GM12874 (cell line): ENCODE data around the gene ZC3H12D.

Experiments used
- TF ChIP-seq, protein P1 (sequence below): IDR thresholded peaks from 2 replicates; pipeline ENCODE4 v1.5.1; 2011; ENCODE audit warnings: low read depth, mild to moderate bottlenecking, control low read depth, low read length, moderate library complexity; ENCODE audit not compliant: insufficient read depth

ZC3H12D gene

DNA sequence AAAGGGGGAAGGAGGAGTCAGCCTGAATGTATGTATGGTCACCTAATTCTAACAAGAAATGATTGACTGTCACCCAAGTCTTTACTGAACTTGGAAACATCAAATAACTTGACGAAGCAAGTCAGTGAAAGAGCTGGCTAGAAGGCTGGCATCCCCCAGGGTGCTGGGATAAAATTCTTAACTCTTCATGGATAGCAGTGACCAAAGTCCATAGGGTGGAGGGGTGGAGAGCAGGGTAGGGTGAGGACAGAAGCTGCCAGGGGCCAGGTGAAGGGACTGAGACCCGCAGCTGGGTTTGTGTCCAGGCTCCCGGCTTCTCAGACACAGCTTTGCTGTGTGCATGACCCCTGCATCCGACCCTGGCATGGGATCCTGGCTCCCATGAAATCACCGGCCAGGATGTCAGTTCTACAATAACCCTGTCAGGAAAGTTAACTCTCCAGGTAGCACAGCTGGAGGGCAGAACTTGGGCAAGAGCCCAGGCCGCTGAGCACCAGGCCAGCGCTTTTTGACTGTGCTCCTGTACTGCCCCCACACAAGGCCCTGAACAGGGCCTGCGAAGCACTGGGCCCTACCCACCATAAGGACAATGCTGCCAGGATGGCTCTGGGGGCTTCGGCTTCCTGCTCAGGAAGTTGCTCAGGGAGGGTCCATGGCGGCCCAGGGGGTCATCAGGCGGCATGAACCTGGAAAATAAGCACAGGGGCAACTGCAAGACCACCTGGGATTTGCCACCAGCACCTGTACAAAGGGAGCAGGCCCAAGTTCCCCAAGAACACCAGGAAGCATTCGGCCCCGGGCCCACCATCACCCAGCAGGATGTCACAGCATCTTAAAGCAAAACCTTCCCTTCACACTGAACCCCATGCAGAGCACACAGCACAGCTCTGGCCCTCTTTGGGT, 32.5 kb downstream of the ZC3H12D start:
- TF ChIP-seq, protein P1, sequence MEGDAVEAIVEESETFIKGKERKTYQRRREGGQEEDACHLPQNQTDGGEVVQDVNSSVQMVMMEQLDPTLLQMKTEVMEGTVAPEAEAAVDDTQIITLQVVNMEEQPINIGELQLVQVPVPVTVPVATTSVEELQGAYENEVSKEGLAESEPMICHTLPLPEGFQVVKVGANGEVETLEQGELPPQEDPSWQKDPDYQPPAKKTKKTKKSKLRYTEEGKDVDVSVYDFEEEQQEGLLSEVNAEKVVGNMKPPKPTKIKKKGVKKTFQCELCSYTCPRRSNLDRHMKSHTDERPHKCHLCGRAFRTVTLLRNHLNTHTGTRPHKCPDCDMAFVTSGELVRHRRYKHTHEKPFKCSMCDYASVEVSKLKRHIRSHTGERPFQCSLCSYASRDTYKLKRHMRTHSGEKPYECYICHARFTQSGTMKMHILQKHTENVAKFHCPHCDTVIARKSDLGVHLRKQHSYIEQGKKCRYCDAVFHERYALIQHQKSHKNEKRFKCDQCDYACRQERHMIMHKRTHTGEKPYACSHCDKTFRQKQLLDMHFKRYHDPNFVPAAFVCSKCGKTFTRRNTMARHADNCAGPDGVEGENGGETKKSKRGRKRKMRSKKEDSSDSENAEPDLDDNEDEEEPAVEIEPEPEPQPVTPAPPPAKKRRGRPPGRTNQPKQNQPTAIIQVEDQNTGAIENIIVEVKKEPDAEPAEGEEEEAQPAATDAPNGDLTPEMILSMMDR, result no peak

DNA sequence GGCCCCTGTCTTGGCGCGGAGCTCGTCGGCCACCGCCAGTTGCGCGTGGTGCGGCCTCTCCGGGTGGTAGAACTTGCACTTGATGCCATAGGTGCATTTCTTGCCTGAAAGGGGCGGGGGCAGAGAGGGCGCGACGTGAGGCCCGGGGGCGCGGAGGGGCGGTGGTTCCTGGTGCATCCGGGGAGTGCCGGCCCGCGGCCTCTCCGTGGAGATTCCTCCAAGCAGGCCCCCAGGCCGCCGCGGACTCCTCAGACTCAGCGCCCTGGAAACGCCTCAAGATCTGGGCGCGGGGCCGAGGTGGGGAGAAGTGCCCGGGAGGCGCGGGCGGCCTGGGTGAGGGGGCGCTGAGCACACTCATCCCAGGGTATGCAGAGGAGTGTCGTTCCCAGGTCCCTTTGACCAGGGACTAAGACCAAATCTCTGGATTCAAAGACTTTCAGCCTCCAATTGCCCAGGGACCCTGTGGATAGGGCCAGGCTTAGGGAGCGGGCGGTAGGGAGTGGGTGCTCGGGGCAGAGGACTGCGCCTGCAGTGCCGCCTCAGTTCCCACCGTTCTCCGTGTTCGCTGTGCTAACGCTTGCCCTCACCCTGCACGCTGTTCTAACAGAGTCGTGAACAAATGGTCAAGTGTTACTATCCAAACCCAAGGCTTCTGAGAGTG, 33.3 kb downstream of the ZC3H12D start:
- TF ChIP-seq, protein P1, result no peak

DNA sequence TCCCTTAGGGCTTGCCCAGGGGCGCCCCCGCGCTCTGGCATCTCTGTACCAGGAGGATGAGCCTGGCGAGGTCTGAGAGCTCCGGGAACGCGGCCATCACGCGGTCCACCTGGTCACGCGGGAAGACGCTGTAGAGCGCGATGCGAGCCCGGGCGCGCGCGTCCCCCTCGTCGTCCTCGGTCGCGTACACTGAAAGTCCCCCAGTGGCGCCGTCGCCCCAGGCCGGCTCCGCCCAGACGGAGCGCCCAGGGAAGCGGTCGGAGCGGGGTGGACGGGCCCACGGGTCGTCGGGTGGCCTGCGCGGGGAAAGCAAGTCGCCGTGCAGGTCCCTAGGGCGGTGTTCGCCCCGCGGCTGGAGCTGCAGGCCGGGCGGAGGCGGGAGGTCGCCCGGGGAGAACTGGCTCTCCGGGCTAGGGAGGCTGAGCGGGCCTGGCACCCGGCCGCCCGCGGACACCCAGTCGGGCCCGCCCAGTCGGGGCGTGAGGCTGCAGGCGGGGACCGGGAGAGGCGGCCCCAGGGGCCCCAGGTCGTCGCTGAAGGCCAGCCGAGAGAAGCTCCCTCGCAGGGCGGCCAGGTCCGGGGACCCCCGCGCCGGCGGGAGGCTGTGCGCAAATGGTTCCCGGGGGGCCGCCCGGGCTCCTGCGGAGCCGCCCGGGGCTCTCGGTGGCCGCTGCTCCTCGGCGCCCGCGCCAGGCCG, 34.0 kb downstream of the ZC3H12D start:
- TF ChIP-seq, protein P1, result no peak

DNA sequence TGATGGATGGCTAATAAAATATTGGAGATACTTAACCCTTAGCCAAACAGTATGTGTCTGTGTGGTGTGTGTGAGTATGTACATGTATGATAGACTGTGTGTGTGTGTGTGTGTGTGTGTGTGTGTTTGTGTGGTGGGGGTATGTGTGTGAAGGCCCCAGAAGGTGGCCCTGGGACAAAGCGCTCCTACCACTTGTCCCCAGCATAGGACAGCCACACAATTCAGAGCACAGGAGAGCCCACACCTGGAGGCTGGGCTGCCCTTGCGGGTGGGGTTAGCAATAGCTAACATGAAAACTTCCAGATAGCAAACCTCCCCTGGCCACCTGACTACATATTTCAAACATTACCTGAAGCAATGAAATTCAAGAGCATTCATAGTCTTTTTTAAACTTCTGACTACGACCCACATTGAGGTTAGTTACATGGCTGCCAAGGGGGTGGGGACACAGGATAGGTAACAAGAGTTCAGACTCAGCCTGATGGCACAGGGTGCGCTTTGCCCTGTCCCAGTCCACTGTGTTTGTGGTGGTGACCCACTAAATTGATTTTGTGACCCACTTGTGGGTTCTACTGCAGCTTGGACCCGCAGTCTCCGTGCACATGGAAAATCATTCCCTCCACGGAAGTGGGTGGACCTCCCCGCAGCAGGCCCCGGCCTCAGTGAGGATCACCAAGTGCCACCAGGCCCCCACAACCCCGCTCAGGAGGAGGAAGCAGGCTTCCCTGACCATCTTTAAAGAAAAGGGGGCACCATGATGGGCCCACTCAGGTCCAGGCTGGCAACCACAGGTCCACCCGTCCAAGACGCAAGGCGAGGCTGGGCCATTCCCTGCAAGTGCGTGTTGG, 34.8 kb downstream of the ZC3H12D start:
- TF ChIP-seq, protein P1, result no peak

DNA sequence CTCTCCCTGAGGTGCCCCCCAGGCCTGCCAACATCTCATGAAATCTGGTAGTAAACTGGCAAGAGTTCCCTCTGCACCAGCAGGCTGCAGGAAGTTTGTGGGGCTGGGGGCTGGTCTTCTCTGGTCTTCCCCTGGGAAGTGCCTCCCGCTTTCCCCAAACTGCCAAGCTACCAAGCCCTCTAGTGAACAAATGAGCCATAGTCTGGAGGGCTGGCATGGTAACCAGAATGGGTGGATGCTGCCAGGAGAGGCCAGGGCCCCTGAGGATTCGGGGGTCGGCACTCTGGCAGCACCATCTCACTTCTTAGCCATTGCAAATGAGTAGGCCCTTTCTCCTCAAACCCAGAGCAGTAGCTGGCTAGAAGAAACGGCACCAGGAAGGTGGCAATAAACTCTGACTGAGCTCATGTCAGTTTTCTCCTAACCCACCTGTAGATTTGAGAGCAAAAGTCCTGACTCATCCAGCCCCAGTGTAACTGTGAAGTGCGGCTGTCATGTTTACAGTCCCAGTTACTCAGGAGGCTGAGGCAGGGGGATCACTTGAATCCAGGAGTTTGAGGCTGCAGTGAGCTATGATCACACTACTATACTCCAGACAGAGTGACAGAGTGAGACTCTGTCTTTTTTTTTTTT, 35.9 kb downstream of the ZC3H12D start:
- TF ChIP-seq, protein P1, result no peak

DNA sequence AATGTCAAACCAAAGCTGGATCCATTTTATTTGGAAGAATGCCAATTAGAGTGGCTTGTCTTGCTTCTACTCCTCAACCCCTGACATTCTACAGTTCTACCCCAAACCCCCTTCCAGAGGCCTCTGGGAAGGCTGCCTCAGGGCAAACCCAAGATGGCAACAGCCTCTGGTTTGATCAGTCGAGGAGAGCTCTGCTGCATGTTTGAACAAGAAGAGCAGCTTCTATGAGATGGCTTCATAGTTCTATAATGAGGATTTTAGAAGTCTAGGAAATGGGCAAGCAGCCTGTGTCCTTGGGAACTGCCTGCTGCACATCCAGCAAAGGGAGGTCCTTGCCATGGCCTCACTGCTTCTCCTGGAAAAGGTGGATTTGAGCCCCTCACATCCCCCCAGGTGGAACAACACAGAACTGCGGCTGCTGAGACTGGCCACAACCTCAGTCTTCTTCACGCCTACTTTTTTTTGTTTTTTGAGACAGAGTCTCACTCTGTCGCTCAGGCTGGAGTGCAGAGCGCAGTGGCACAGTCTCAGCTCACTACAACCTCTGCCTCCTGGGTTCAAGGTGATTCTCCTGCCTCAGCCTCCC, 37.9 kb downstream of the ZC3H12D start:
- TF ChIP-seq, protein P1, result no peak
